Adrenal gland (tissue), 5 donors: ENCODE data around the gene CCDC74A.
"Not testable (repeated sequence)": the region's sequence is repeated elsewhere in the genome, so short reads cannot be mapped to it uniquely, and the experiment has no call there.

Experiments
- CTCF ChIP-seq, 6 experiments: fragments of 450-650 bp in 4 of 6; fragments of 200-600 bp in 2 of 6; sonication (generic) in 1 of 6; IDR thresholded peaks; 1 replicate in 5 of 6; 2 replicates in 1 of 6; pipeline versions ENCODE4 v1.5.1 to v1.8.0; 2016 to 2021; ENCODE audit warnings: antibody characterized with exemption in 6 of 6, mild to moderate bottlenecking in 2 of 6, moderate library complexity in 1 of 6
- POLR2A ChIP-seq, 2 donors: fragments of 450-650 bp; IDR thresholded peaks; one replicate each; pipeline ENCODE4 v1.6.1; 2017; ENCODE audit warnings: antibody characterized with exemption in 2 of 2, mild to moderate bottlenecking in 2 of 2, moderate library complexity in 1 of 2
- donor health status: DM: no; HTN: no; CAD: no.

GRCh38 chr2:131568401-131568800 lies 40.7 kb downstream of the CCDC74A start:
- TF ChIP-seq POLR2A, CTCF (IDR thresholded peaks at IDR 0.05): not testable (repeated sequence)
